GM23338 (cell line): Measurements from ENCODE around the gene MSL3.

Source experiments
- CREB1 ChIP-seq: fragments of 250-450 bp; sonication (Bioruptor Pico); IDR thresholded peaks from 2 replicates; pipeline ENCODE4 v1.5.0; 2020; ENCODE audit warnings: low read depth, mild to moderate bottlenecking, moderate library complexity
- EZH2 ChIP-seq: fragments of 200-600 bp; sonication (generic); IDR thresholded peaks from one replicate; pipeline ENCODE4 v1.8.0; 2017; ENCODE audit warnings: antibody characterized with exemption, mild to moderate bottlenecking, low read depth; ENCODE audit not compliant: unreplicated experiment
- EZH2phosphoT487 ChIP-seq: fragments of 200-600 bp; sonication (generic); IDR thresholded peaks from one replicate; pipeline ENCODE4 v1.8.1; 2018; ENCODE audit warnings: antibody characterized with exemption; ENCODE audit not compliant: unreplicated experiment
- JUNB ChIP-seq: IDR thresholded peaks from one replicate; pipeline ENCODE4 v1.6.1; 2016; ENCODE audit warnings: antibody characterized with exemption; ENCODE audit not compliant: unreplicated experiment
- NANOG ChIP-seq: IDR thresholded peaks from 2 replicates; pipeline ENCODE4 v1.6.1; 2016; ENCODE audit warnings: antibody characterized with exemption, borderline replicate concordance
- POLR2AphosphoS5 ChIP-seq: IDR thresholded peaks from 2 replicates; pipeline ENCODE4 v1.6.1; 2016; ENCODE audit warnings: antibody characterized with exemption, low read depth
- STAT1 ChIP-seq: IDR thresholded peaks from one replicate; pipeline ENCODE4 v1.6.1; 2016; ENCODE audit warnings: antibody characterized with exemption; ENCODE audit not compliant: unreplicated experiment
- ZNF114 ChIP-seq: fragments of 250-450 bp; sonication (Bioruptor Pico); IDR thresholded peaks from 2 replicates; pipeline ENCODE4 v1.5.0; 2020; ENCODE audit warnings: mild to moderate bottlenecking, moderate library complexity
- ZNF331 ChIP-seq: fragments of 250-450 bp; sonication (Bioruptor Pico); IDR thresholded peaks from 2 replicates; pipeline ENCODE4 v1.5.0; 2020; ENCODE audit warnings: low read depth, mild to moderate bottlenecking, moderate library complexity
- TF ChIP-seq, protein P1 (sequence below), 2 experiments: fragments of 200-600 bp in 1 of 2; sonication (generic) in 1 of 2; conservative IDR thresholded peaks; 2 replicates each; pipeline versions ENCODE4 v1.5.1 to v1.6.1; 2016 to 2017; ENCODE audit warnings: antibody characterized with exemption in 2 of 2, low read depth in 2 of 2, mild to moderate bottlenecking in 2 of 2, moderate library complexity in 1 of 2
- TF ChIP-seq, protein P2 (sequence below): IDR thresholded peaks from 2 replicates; pipeline ENCODE4 v1.6.1; 2016; ENCODE audit warnings: antibody characterized with exemption
- TF ChIP-seq, protein P3 (sequence below): fragments of 250-450 bp; sonication (Bioruptor Pico); IDR thresholded peaks from 2 replicates; pipeline ENCODE4 v1.5.0; 2020; ENCODE audit warnings: mild to moderate bottlenecking, moderate library complexity
- TF ChIP-seq, protein P4 (sequence below): IDR thresholded peaks from one replicate; pipeline ENCODE4 v1.6.1; 2018; ENCODE audit warnings: antibody characterized with exemption; ENCODE audit not compliant: unreplicated experiment

DNA sequence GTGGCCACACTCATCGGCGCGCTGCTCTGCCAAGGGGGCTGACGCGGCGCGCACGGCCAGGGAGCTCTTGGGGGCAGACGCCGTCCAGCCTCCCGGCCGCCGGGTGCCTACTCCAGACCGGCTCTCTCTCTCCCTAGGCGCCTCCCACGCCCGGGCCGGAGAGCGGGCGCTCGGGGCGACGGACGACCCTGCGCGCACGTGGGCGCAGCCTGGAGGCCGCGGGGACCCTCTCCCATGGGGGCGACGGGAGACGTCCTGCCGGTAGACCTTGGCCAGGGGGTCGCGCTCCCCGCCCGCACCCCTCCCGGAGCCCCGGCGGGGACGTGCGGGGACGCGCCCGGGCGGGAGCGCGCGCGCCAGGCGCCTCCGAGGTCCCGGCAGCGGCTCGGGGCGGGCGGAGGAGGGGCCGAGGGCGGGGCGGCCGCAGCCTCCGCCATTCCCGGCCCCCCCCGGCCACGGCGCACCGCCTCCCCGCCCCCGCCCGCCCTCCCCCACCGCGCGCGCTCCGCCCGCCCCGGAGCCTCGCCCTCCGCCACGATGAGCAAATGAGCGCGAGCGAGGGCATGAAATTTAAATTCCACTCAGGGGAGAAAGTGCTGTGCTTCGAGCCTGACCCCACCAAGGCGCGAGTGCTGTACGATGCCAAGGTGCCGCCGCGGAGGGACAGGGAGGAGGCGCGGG is at the start of gene MSL3:
- TF ChIP-seq POLR2AphosphoS5 (no peak; the same call in 1 of the 2 replicates), JUNB (no peak), EZH2 (no peak), EZH2phosphoT487 (no peak), NANOG (no peak), ZNF331 (CRISPR knock-in tag) (no peak), CREB1 (no peak), ZNF114 (CRISPR knock-in tag) (no peak), STAT1 (no peak)
- TF ChIP-seq, protein P1, sequence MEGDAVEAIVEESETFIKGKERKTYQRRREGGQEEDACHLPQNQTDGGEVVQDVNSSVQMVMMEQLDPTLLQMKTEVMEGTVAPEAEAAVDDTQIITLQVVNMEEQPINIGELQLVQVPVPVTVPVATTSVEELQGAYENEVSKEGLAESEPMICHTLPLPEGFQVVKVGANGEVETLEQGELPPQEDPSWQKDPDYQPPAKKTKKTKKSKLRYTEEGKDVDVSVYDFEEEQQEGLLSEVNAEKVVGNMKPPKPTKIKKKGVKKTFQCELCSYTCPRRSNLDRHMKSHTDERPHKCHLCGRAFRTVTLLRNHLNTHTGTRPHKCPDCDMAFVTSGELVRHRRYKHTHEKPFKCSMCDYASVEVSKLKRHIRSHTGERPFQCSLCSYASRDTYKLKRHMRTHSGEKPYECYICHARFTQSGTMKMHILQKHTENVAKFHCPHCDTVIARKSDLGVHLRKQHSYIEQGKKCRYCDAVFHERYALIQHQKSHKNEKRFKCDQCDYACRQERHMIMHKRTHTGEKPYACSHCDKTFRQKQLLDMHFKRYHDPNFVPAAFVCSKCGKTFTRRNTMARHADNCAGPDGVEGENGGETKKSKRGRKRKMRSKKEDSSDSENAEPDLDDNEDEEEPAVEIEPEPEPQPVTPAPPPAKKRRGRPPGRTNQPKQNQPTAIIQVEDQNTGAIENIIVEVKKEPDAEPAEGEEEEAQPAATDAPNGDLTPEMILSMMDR (conservative IDR thresholded peaks at IDR 0.05; ENCODE audit: low read depth in 2 of 2) = no peak
- TF ChIP-seq, protein P2, sequence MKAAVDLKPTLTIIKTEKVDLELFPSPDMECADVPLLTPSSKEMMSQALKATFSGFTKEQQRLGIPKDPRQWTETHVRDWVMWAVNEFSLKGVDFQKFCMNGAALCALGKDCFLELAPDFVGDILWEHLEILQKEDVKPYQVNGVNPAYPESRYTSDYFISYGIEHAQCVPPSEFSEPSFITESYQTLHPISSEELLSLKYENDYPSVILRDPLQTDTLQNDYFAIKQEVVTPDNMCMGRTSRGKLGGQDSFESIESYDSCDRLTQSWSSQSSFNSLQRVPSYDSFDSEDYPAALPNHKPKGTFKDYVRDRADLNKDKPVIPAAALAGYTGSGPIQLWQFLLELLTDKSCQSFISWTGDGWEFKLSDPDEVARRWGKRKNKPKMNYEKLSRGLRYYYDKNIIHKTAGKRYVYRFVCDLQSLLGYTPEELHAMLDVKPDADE = no peak
- TF ChIP-seq, protein P3, sequence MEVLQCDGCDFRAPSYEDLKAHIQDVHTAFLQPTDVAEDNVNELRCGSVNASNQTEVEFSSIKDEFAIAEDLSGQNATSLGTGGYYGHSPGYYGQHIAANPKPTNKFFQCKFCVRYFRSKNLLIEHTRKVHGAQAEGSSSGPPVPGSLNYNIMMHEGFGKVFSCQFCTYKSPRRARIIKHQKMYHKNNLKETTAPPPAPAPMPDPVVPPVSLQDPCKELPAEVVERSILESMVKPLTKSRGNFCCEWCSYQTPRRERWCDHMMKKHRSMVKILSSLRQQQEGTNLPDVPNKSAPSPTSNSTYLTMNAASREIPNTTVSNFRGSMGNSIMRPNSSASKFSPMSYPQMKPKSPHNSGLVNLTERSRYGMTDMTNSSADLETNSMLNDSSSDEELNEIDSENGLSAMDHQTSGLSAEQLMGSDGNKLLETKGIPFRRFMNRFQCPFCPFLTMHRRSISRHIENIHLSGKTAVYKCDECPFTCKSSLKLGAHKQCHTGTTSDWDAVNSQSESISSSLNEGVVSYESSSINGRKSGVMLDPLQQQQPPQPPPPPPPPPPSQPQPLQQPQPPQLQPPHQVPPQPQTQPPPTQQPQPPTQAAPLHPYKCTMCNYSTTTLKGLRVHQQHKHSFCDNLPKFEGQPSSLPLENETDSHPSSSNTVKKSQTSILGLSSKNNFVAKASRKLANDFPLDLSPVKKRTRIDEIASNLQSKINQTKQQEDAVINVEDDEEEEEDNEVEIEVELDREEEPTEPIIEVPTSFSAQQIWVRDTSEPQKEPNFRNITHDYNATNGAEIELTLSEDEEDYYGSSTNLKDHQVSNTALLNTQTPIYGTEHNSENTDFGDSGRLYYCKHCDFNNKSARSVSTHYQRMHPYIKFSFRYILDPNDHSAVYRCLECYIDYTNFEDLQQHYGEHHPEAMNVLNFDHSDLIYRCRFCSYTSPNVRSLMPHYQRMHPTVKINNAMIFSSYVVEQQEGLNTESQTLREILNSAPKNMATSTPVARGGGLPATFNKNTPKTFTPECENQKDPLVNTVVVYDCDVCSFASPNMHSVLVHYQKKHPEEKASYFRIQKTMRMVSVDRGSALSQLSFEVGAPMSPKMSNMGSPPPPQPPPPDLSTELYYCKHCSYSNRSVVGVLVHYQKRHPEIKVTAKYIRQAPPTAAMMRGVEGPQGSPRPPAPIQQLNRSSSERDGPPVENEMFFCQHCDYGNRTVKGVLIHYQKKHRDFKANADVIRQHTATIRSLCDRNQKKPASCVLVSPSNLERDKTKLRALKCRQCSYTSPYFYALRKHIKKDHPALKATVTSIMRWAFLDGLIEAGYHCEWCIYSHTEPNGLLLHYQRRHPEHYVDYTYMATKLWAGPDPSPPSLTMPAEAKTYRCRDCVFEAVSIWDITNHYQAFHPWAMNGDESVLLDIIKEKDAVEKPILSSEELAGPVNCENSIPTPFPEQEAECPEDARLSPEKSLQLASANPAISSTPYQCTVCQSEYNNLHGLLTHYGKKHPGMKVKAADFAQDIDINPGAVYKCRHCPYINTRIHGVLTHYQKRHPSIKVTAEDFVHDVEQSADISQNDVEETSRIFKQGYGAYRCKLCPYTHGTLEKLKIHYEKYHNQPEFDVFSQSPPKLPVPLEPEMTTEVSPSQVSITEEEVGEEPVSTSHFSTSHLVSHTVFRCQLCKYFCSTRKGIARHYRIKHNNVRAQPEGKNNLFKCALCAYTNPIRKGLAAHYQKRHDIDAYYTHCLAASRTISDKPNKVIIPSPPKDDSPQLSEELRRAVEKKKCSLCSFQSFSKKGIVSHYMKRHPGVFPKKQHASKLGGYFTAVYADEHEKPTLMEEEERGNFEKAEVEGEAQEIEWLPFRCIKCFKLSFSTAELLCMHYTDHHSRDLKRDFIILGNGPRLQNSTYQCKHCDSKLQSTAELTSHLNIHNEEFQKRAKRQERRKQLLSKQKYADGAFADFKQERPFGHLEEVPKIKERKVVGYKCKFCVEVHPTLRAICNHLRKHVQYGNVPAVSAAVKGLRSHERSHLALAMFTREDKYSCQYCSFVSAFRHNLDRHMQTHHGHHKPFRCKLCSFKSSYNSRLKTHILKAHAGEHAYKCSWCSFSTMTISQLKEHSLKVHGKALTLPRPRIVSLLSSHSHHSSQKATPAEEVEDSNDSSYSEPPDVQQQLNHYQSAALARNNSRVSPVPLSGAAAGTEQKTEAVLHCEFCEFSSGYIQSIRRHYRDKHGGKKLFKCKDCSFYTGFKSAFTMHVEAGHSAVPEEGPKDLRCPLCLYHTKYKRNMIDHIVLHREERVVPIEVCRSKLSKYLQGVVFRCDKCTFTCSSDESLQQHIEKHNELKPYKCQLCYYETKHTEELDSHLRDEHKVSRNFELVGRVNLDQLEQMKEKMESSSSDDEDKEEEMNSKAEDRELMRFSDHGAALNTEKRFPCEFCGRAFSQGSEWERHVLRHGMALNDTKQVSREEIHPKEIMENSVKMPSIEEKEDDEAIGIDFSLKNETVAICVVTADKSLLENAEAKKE = no peak
- TF ChIP-seq, protein P4, sequence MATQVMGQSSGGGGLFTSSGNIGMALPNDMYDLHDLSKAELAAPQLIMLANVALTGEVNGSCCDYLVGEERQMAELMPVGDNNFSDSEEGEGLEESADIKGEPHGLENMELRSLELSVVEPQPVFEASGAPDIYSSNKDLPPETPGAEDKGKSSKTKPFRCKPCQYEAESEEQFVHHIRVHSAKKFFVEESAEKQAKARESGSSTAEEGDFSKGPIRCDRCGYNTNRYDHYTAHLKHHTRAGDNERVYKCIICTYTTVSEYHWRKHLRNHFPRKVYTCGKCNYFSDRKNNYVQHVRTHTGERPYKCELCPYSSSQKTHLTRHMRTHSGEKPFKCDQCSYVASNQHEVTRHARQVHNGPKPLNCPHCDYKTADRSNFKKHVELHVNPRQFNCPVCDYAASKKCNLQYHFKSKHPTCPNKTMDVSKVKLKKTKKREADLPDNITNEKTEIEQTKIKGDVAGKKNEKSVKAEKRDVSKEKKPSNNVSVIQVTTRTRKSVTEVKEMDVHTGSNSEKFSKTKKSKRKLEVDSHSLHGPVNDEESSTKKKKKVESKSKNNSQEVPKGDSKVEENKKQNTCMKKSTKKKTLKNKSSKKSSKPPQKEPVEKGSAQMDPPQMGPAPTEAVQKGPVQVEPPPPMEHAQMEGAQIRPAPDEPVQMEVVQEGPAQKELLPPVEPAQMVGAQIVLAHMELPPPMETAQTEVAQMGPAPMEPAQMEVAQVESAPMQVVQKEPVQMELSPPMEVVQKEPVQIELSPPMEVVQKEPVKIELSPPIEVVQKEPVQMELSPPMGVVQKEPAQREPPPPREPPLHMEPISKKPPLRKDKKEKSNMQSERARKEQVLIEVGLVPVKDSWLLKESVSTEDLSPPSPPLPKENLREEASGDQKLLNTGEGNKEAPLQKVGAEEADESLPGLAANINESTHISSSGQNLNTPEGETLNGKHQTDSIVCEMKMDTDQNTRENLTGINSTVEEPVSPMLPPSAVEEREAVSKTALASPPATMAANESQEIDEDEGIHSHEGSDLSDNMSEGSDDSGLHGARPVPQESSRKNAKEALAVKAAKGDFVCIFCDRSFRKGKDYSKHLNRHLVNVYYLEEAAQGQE = no peak
